ENCODE measurements around the gene RASSF3.

GRCh38 chr12:64729909-64730587, 119.8 kb downstream of the RASSF3 start:
- TF ChIP-seq, protein P1, sequence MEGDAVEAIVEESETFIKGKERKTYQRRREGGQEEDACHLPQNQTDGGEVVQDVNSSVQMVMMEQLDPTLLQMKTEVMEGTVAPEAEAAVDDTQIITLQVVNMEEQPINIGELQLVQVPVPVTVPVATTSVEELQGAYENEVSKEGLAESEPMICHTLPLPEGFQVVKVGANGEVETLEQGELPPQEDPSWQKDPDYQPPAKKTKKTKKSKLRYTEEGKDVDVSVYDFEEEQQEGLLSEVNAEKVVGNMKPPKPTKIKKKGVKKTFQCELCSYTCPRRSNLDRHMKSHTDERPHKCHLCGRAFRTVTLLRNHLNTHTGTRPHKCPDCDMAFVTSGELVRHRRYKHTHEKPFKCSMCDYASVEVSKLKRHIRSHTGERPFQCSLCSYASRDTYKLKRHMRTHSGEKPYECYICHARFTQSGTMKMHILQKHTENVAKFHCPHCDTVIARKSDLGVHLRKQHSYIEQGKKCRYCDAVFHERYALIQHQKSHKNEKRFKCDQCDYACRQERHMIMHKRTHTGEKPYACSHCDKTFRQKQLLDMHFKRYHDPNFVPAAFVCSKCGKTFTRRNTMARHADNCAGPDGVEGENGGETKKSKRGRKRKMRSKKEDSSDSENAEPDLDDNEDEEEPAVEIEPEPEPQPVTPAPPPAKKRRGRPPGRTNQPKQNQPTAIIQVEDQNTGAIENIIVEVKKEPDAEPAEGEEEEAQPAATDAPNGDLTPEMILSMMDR (IDR thresholded peaks at IDR 0.05): no peak
- TF ChIP-seq POLR2A (IDR thresholded peaks at IDR 0.05) (no peak), POLR2AphosphoS5 (IDR thresholded peaks at IDR 0.05) (no peak)

Data from breast epithelium (tissue), 3 donors.